Mesenchymal stem cell (in vitro differentiated cells and primary cell): ENCODE data around the gene PKD1L1.

Experiments
- DNase-seq: peaks from one replicate; pipeline ENCODE4 v3.0.0-alpha.2; 2013
- H2AFZ ChIP-seq: one replicate; pipeline ENCODE4 v1.6.1; 2013; ENCODE audit warnings: low read depth, mild to moderate bottlenecking, control low read depth, inconsistent platforms, low read length, moderate library complexity
- H2AK5ac ChIP-seq: 2 replicates; pipeline ENCODE4 v1.6.1; 2013; ENCODE audit warnings: low read length, moderate library complexity, mild to moderate bottlenecking, inconsistent platforms; ENCODE audit not compliant: severe bottlenecking
- H2BK120ac ChIP-seq: one replicate; pipeline ENCODE4 v1.6.1; 2013; ENCODE audit warnings: low read depth, mild to moderate bottlenecking, inconsistent platforms, low read length, moderate library complexity
- H2BK12ac ChIP-seq, 2 experiments: one replicate each; pipeline ENCODE4 v1.6.1; 2013; ENCODE audit warnings: inconsistent platforms in 2 of 2, low read length in 2 of 2, mild to moderate bottlenecking in 2 of 2, moderate library complexity in 2 of 2, control low read depth in 1 of 2
- H2BK15ac ChIP-seq: one replicate; pipeline ENCODE4 v1.6.1; 2013; ENCODE audit warnings: mild to moderate bottlenecking, low read depth, inconsistent platforms; ENCODE audit not compliant: poor library complexity, severe bottlenecking
- H2BK5ac ChIP-seq: 2 replicates; pipeline ENCODE4 v1.6.1; 2013; ENCODE audit warnings: low read depth, mild to moderate bottlenecking, low read length, control low read depth, inconsistent platforms; ENCODE audit not compliant: poor library complexity, severe bottlenecking
- H3K14ac ChIP-seq, 2 experiments: one replicate each; pipeline ENCODE4 v1.6.1; 2013; ENCODE audit warnings: inconsistent platforms in 2 of 2, low read length in 2 of 2, control low read depth in 1 of 2, mild to moderate bottlenecking in 1 of 2, moderate library complexity in 1 of 2
- H3K18ac ChIP-seq, 2 experiments: one replicate each; pipeline ENCODE4 v1.6.1; 2013; ENCODE audit warnings: inconsistent platforms in 2 of 2, low read length in 2 of 2, control low read depth in 1 of 2, low read depth in 1 of 2, mild to moderate bottlenecking in 1 of 2
- H3K23ac ChIP-seq, 2 experiments: one replicate each; pipeline ENCODE4 v1.6.1; 2013; ENCODE audit warnings: inconsistent platforms in 2 of 2, low read length in 2 of 2, mild to moderate bottlenecking in 2 of 2, moderate library complexity in 2 of 2, control low read depth in 1 of 2
- H3K27ac ChIP-seq: 2 replicates; pipeline ENCODE4 v1.5.1; 2013; ENCODE audit warnings: mild to moderate bottlenecking, moderate library complexity, low read length, control low read depth, inconsistent platforms; ENCODE audit not compliant: poor library complexity, severe bottlenecking
- H3K27me3 ChIP-seq, 2 experiments: 2 replicates each; pipeline versions ENCODE4 v1.6.1 to v1.7.0; 2013; ENCODE audit warnings: low read length in 2 of 2, mild to moderate bottlenecking in 2 of 2, moderate library complexity in 2 of 2, control low read depth in 1 of 2, inconsistent platforms in 1 of 2; ENCODE audit not compliant: control insufficient read depth in 1 of 2, insufficient read depth in 1 of 2
- H3K36me3 ChIP-seq, 2 experiments: 2 replicates each; pipeline versions ENCODE4 v1.6.1 to v1.7.0; 2013; ENCODE audit warnings: low read length in 2 of 2, control low read depth in 1 of 2, inconsistent platforms in 1 of 2, low read depth in 1 of 2, mild to moderate bottlenecking in 1 of 2; ENCODE audit not compliant: insufficient read depth in 2 of 2, control insufficient read depth in 1 of 2
- H3K4ac ChIP-seq, 2 experiments: one replicate each; pipeline ENCODE4 v1.6.1; 2013; ENCODE audit warnings: inconsistent platforms in 2 of 2, low read length in 2 of 2, mild to moderate bottlenecking in 2 of 2, moderate library complexity in 2 of 2, control low read depth in 1 of 2, low read depth in 1 of 2
- H3K4me1 ChIP-seq: 2 replicates; pipeline ENCODE4 v1.6.1; 2013; ENCODE audit warnings: low read depth, low read length, control low read depth; ENCODE audit not compliant: control insufficient read depth, insufficient read depth
- H3K4me2 ChIP-seq: 2 replicates; pipeline ENCODE4 v1.6.1; 2013; ENCODE audit warnings: low read length, mild to moderate bottlenecking, inconsistent platforms; ENCODE audit not compliant: poor library complexity, severe bottlenecking
- H3K4me3 ChIP-seq, 2 experiments: 2 replicates each; pipeline versions ENCODE4 v1.5.1 to v1.7.0; 2013; ENCODE audit warnings: low read length in 2 of 2, mild to moderate bottlenecking in 2 of 2, control low read depth in 1 of 2, low read depth in 1 of 2; ENCODE audit not compliant: insufficient read depth in 1 of 2
- H3K79me1 ChIP-seq: replicated peaks from 2 replicates; pipeline ENCODE4 v1.6.1; 2013; ENCODE audit warnings: mild to moderate bottlenecking, control low read depth, low read length, inconsistent platforms; ENCODE audit not compliant: poor library complexity, severe bottlenecking
- H3K9ac ChIP-seq: 2 replicates; pipeline ENCODE4 v1.7.0; 2013; ENCODE audit warnings: mild to moderate bottlenecking, low read length, moderate library complexity
- H3K9me3 ChIP-seq: 2 replicates; pipeline ENCODE4 v1.7.0; 2013; ENCODE audit warnings: mild to moderate bottlenecking, low read length; ENCODE audit not compliant: control insufficient read depth
- H4K8ac ChIP-seq: one replicate; pipeline ENCODE4 v1.6.1; 2013; ENCODE audit warnings: inconsistent platforms, mild to moderate bottlenecking, low read length, moderate library complexity
- H4K91ac ChIP-seq: one replicate; pipeline ENCODE4 v1.6.1; 2013; ENCODE audit warnings: mild to moderate bottlenecking, low read length, inconsistent platforms
- WGBS: methylation state at CpG from one replicate; pipeline ENCODE4 v1.1.7; 2013; ENCODE audit warnings: mixed read lengths; 5-methylcytosine and 5-hydroxymethylcytosine counted together

The PKD1L1 gene

GRCh38 chr7:47947355-47947749 is 914 bp downstream of the PKD1L1 start:
- Histone ChIP-seq H3K4ac (no peak overlapping the region), H2BK5ac (no peak overlapping the region), H3K9ac (no peak overlapping the region), H4K8ac (peak overlapping the region; percentile 14), H2BK120ac (no peak overlapping the region), H3K27me3 (no peaks in the 10 kb centered on the region), H3K4me3 (no peak overlapping the region), H3K27ac (no peak overlapping the region), H3K23ac (peak overlapping the region in 1 of 2 experiments; percentile 37), H3K18ac (peak overlapping the region in 1 of 2 experiments; percentile 40), H4K91ac (no peak overlapping the region), H3K36me3 (peaks cover 0 to 3% of the 10 kb centered on the region in 2 experiments), H3K9me3 (no peaks in the 10 kb centered on the region), H2BK12ac (peak overlapping the region; percentile 17 to 55), H2AK5ac (no peak overlapping the region), H3K79me1 (no peaks in the 10 kb centered on the region), H3K14ac (peak overlapping the region in 1 of 2 experiments; percentile 30), H2BK15ac (no peak overlapping the region), H3K4me1 (peaks cover 11% of the 10 kb centered on the region), H3K4me2 (no peak overlapping the region), H2AFZ (no peak overlapping the region)
- DNase-seq, result no peak
- 97% methylated on average over 5 of the region's 7 CpGs for WGBS

GRCh38 chr7:47946581-47947354 is 1.5 kb downstream of the PKD1L1 start:
- H3K9me3 ChIP-seq, result no peaks in the 10 kb centered on the region
- no peak overlapping the region for H2AK5ac ChIP-seq
- peak overlapping the region; percentile 11 to 95 for H3K18ac ChIP-seq
- peaks cover 13% of the 10 kb centered on the region for H3K4me1 ChIP-seq
- 94% methylated on average over 7 of the region's 7 CpGs for WGBS
- H2AFZ ChIP-seq, result peak overlapping the region; percentile 64
- no peak overlapping the region for H2BK15ac ChIP-seq
- H2BK120ac ChIP-seq, result no peak overlapping the region
- H3K9ac ChIP-seq, result no peak overlapping the region
- no peak overlapping the region for H3K23ac ChIP-seq
- H3K4me2 ChIP-seq, result no peak overlapping the region
- no peak overlapping the region for H3K27ac ChIP-seq
- no peaks in the 10 kb centered on the region for H3K79me1 ChIP-seq
- H3K4ac ChIP-seq, result no peak overlapping the region
- peak overlapping the region; percentile 77 for H4K91ac ChIP-seq
- no peak overlapping the region for H3K4me3 ChIP-seq
- H2BK12ac ChIP-seq, result peak overlapping the region; percentile 44 to 87
- H3K27me3 ChIP-seq, result no peaks in the 10 kb centered on the region
- no peak overlapping the region for H2BK5ac ChIP-seq
- DNase-seq, result no peak
- H3K36me3 ChIP-seq, result peaks cover 0 to 3% of the 10 kb centered on the region in 2 experiments
- peak overlapping the region; percentile 62 for H4K8ac ChIP-seq
- H3K14ac ChIP-seq, result peak overlapping the region in 1 of 2 experiments; percentile 82

- peak; percentile 67 for DNase-seq
- H3K14ac ChIP-seq, result no peak overlapping the region
- no peak overlapping the region for H3K4ac ChIP-seq
- H3K23ac ChIP-seq, result no peak overlapping the region
- no peaks in the 10 kb centered on the region for H3K9me3 ChIP-seq
- H2BK120ac ChIP-seq, result no peak overlapping the region
- H2AK5ac ChIP-seq, result no peak overlapping the region
- H3K4me3 ChIP-seq, result no peak overlapping the region
- 31% methylated on average over 7 of the region's 8 CpGs for WGBS
- peaks cover 22% of the 10 kb centered on the region for H3K4me1 ChIP-seq
- H4K91ac ChIP-seq, result peak overlapping the region; percentile 71
- H2BK5ac ChIP-seq, result no peak overlapping the region
- H3K4me2 ChIP-seq, result no peak overlapping the region
- H2BK12ac ChIP-seq, result no peak overlapping the region
- H3K36me3 ChIP-seq, result peaks cover 0 to 3% of the 10 kb centered on the region in 2 experiments
- no peaks in the 10 kb centered on the region for H3K79me1 ChIP-seq
- no peak overlapping the region for H2AFZ ChIP-seq
- peak overlapping the region; percentile 31 for H4K8ac ChIP-seq
- H3K27me3 ChIP-seq, result no peaks in the 10 kb centered on the region
- no peak overlapping the region for H3K9ac ChIP-seq
- no peak overlapping the region for H3K27ac ChIP-seq
- peak overlapping the region in 1 of 2 experiments; percentile 12 for H3K18ac ChIP-seq
- H2BK15ac ChIP-seq, result no peak overlapping the region
Observed at GRCh38 chr7:47945261-47946015, 2.8 kb downstream of the PKD1L1 start.
